T-helper 22 cell (primary cell): Measurements from ENCODE around the gene DNAH2.

ENCODE experiments used
- DNase-seq: peaks from one replicate; pipeline ENCODE4 v3.0.0-alpha.2; 2020; ENCODE audit warnings: low read depth

The DNAH2 gene, protein sequence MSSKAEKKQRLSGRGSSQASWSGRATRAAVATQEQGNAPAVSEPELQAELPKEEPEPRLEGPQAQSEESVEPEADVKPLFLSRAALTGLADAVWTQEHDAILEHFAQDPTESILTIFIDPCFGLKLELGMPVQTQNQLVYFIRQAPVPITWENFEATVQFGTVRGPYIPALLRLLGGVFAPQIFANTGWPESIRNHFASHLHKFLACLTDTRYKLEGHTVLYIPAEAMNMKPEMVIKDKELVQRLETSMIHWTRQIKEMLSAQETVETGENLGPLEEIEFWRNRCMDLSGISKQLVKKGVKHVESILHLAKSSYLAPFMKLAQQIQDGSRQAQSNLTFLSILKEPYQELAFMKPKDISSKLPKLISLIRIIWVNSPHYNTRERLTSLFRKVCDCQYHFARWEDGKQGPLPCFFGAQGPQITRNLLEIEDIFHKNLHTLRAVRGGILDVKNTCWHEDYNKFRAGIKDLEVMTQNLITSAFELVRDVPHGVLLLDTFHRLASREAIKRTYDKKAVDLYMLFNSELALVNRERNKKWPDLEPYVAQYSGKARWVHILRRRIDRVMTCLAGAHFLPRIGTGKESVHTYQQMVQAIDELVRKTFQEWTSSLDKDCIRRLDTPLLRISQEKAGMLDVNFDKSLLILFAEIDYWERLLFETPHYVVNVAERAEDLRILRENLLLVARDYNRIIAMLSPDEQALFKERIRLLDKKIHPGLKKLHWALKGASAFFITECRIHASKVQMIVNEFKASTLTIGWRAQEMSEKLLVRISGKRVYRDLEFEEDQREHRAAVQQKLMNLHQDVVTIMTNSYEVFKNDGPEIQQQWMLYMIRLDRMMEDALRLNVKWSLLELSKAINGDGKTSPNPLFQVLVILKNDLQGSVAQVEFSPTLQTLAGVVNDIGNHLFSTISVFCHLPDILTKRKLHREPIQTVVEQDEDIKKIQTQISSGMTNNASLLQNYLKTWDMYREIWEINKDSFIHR (N-terminal part only)

DNA sequence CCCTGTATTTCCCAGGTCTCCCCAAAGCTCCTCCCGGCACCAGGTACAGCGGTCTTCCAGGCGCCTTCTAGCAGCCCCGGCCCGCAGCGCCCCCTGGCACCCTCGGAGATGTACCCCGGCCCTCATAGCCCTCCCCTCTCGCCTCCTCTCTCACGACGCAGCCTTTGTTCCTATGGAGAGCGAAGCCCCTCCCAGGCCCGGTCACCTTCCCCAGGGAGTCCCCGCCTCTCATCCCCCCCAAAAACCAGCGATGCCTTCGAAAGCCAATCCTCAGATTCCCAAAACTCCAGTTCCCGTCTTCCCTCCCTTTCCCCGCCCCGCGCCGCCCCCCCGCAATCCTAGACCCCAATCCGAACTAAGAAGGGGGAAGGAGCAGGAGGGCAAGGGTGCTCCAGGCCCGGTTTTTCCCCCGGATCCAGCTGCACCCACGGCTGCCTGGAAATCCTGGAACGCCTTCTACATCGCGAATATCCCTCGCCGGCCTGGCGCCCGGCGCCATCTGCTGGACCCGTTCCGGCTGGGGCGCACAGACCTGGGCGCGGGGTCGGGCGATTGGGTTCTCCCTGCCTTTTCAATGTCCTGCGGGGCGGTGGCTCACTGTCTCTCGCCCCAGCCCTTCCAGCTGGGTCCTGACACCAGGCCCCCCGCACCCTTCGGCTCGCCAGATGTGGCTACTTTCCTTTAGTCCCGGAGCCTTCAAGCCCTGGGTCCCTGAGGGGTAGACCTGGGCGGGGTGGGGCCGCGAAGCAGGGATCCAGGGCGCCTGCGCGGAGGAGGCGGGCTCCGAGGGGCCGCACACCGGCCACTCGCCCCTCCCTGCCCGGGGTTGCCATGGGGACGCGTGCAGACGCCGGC lies at the start of gene DNAH2:
DNAH2 (plus strand) TSS at position 844 of the 855 bp plus-strand sequence. CDS start 1,991 bp downstream, outside the sequence.
- DNase-seq = no peak

DNA sequence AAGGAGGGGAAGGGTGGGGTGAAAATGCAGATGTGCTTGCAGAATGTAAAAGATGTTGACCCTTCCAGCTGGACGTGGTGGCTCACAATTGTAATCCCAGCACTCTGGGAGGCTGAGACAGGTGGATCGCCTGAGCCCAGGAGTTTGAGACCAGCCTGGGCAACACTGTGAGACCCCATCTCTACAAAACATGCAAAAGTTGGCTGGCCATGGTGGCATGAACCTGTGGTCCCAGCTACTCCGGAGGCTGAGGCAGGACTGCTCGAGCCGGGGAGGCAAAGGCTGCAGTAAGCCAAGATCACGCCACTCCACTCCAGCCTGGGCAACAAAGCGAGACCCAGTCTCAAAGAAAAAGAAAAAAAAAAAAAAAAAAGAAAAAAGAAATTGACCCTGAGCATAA lies 49.1 kb upstream of the DNAH2 start:
- no peak for DNase-seq

DNA sequence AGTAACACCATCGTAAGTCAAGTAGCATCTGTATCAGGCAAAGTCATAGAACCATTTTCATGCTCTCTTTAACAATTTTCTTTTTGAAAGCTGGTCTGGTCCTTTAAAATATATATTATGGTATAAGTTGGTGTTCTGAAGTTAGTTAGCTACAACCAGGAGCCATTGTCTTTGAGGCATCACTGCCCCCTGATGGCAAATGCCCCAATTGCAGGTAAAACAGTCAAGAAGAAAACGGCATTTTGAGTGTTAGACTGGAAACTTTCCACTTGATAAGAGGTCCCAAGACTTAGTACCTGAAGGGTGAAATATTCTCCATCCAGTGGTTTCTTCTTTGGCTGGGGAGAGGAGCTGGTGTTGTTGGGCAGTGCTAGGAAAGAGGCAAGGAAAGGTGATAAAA lies 44.3 kb upstream of the DNAH2 start:
- no peak for DNase-seq

DNA sequence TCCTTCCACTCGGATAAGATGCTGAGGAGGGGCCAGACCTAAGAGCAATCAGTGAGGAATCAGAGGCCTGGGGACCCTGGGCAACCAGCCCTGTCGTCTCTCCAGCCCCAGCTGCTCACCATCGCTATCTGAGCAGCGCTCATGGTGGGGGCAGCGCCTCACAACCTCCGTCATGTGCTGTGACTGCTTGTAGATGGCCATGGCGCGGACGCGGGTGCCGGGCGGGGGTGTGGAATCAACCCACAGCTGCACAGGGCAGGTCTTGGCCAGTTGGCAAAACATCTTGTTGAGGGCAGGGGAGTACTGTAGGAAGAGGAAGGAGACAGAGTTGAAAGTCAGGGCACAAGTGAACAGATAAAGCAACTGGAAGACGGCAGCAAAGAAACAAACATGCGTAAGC lies 42.6 kb upstream of the DNAH2 start:
- DNase-seq = no peak

DNA sequence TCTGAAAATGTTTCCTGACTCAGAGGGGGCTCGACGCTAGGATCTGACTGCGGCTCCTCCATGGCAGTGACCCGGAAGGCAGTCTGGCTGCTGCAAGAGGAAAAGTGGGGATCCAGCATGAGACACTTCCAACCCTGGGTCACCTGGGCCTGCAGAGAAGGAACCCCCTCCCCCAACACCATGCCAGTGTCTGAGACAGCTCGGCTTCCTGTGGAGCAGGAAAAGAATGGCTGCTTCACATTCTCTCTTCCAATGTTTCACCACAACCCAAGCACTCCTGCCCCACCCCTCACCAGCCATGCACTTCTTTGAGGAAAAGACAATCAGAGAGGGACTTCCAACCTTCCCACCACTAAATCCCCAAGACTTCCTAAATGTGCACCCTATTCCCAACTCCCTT lies 41.0 kb upstream of the DNAH2 start:
- no peak for DNase-seq

DNA sequence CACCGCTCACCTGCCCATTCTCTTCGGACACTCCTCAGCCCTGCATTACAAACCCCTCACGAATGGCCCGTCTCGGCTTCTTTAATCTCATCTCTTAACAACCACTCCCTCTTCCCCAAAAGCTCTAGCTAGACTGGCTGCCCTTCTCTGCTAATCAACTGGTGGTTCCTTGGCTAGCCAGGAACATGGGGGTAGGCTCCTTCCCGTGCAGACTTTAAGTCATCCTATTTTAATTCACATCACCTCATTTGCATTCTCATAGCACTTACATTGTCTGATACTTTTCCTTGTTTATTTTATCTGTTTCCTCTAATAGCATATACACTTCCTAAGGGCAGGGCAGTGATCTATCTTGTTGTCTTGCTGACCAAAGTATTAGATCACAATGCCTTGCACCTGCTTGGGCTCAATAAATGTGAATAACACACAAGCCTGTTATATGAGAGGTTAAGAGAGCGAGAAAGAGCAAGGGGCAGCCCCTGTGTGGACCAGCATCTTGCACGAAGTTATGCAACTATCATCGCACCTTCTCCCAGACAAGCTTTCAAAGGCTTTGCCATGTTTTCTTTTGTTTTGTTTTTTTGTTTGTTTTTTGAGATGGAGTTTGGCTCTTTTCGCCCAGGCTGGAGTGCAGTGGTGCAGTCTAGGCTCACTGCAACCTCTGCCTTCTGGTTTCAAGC lies 40.0 kb upstream of the DNAH2 start:
- DNase-seq = no peak

DNA sequence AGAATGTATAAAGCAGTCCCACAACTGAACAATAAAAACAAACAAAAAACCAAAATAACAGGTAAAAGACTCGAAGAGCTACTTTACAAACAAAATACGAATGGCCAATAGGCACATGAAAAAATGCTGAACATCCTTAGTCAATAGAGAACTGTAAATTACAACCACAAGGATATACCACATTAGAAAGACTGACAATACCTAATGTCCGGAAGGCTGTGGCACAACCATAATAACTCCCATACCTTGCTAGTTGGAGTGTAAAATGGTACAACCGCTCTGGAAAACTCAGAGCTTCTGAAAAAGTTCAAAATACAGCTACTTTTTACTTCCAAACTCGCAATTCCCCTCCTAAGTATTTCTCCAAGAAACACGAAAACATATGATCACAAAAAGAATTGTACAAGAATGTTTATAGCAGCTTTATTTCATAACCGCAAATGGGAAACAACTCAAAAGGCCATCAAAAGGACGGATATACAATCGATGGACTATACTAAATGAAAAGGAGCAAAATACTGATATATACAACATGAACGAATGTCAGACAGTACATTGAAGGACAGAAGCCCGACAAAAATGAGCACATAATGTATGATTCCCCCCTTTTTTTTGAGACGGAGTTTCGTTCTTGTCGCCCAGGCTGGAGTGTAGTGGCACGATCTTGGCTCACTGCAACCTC lies 32.6 kb upstream of the DNAH2 start:
- DNase-seq = no peak

DNA sequence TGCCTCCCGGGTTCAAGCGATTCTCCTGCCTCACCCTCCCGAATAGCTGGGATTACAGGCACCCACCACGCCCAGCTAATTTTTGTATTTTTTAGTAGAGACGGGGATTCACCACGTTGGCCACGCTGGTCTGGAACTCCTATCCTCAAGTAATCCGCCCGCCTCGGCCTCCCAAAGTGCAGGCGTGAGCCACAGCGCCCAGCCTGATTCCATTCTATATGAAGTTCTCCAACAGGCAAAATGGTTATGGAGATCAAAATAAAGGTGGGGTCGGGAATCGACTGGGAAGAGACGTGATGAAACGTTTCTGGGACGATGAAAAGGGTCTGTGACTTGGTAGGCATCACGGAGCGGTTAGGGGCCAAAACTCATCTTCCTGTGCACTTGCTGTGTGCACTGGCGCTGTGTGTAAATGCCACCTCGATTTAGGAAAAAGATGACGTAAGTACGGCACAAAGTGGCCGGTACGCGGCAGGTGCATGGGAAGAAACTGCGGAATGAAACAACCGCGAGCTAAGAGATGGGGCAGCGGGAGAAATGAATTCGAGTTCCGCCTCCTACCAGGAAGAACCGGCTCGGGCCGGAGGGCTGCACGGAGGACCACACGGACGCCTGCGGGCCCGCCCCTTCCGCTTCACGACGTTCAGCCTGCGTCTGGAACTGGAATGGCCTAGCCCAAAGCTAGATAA lies 31.9 kb upstream of the DNAH2 start:
- DNase-seq = peak; percentile 85

DNA sequence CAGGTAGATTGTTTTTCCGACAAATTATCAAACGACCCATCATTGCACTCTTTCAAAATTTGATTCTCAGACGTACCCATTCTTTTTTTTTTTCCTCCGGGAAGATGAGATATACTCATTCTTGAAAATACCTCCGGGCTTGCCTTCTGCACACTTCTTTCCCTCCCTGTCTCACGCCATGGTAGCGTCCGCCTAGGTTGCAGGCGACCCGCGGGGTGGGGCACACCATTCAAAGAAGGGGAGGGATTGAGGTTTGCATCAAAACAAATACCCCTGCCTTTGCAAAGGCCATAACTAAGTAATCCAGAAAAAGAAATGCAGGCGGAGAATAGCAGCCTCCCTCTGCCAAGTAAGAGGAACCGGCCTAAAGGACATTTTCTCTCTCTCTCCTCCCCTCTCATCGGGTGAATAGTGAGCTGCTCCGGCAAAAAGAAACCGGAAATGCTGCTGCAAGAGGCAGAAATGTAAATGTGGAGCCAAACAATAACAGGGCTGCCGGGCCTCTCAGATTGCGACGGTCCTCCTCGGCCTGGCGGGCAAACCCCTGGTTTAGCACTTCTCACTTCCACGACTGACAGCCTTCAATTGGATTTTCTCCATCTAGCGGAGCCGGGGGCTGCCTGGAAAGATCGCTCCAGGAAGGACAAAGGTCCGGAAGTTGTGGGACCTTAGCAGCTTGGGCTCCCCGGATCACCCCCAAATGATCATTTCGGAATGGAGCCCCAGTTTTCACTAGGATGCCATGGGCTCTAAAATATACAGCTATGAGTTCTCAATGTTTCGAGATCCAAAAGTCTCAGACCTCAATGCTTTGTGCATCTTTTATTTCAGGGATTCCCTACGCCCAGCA lies 31.1 kb upstream of the DNAH2 start:
- DNase-seq = peak; percentile 61

DNA sequence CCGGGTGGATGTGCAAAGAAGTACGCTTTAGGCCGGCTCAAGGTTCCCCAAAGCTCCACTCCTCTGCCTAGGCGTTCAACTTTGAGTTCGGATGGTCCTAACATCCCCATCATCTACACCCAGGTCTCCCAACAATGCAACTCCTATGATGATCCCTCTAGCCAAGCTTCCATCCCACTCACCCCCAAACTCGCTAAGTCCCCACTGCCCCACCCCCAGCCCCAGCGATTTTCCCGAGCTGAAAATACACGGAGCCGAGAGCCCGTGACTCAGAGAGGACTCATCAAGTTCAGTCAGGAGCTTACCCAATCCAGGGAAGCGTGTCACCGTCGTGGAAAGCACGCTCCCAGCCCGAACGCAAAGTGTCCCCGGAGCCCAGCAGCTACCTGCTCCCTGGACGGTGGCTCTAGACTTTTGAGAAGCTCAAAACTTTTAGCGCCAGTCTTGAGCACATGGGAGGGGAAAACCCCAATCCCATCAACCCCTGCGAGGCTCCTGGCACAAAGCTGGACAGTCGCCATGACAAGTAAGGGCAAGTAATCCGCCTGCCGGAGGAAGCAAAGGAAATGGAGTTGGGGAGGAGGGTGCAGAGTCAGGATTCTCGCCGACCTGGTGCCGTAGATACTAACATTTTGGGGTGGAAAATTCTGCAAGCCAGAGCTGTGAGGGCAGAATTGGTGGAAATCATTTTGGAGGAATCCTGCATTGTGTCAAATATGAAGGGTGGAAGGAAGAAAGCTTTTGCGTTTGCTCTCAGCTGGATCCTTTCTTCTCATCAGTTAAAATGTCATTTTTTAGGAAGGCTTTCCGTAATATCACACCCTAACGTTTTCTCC lies 30.3 kb upstream of the DNAH2 start, which contains the start of gene TP53:
TP53 (minus strand) TSS at position 419 of the 836 bp plus-strand sequence. CDS start 10,896 bp downstream, outside the sequence.
- DNase-seq = peak; percentile 82

DNA sequence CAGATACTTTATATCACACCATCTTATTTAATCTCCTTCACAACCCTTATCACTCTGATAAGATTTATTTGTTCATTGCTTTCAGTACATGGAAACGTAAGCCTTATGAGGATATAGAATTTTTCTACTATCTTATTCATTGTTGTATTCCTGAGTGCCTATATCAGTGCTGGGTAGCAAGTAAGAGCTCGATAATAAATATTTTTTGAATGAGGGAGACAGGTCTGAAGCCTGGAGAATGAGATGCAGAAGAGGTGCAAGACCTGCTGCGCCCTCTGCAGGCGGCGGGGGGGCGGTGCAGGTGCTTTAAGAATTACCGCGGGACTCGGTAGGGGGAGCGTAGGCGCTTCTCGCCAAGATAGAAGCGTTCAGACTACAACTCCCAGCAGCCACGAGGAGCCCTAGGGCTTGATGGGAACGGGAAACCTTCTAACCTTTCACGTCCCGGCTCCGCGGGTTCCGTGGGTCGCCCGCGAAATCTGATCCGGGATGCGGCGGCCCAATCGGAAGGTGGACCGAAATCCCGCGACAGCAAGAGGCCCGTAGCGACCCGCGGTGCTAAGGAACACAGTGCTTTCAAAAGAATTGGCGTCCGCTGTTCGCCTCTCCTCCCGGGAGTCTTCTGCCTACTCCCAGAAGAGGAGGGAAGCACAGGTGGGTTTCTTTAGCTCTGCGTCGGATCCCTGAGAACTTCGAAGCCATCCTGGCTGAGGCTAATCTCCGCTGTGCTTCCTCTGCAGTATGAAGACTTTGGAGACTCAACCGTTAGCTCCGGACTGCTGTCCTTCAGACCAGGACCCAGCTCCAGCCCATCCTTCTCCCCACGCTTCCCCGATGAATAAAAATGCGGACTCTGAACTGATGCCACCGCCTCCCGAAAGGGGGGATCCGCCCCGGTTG lies 29.4 kb upstream of the DNAH2 start, which contains the start of gene WRAP53:
WRAP53 (plus strand) TSS at position 570 of the 900 bp plus-strand sequence; CDS start at position 742, 172 bp downstream.
- peak; percentile 92 for DNase-seq

DNA sequence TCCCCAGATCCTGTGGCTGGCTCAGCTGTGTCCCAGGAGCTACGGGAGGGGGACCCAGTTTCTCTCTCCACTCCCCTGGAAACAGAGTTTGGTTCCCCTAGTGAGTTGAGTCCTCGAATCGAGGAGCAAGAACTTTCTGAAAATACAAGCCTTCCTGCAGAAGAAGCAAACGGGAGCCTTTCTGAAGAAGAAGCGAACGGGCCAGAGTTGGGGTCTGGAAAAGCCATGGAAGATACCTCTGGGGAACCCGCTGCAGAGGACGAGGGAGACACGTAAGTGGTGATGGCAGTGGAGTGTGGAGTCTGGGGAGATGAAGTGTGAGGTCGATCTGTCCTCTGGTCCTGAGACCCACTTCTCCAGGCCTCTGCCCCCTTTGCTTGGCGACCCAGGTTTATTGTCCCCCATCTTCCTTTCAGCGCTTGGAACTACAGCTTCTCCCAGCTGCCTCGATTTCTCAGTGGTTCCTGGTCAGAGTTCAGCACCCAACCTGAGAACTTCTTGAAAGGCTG lies 28.7 kb upstream of the DNAH2 start:
- DNase-seq = no peak

DNA sequence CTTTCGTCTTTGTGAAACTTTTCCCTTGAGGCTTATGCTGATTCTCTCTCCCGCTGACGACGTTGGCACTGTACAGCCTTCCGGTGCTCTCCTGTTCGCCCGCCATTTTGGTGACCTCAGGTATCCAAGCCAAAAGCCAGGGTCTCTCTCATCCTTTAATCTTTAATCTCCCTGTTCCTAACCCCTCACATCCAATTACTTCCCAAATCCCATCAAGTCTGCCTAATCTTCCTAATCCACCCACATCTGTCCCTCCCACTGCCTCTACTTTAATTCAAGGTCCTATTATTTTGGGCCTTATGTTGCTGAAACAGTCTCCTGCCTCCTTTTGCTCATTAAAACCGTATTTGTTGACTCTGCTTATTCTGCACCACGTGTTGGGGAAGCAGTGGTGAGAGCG lies 22.0 kb upstream of the DNAH2 start:
- no peak for DNase-seq

DNA sequence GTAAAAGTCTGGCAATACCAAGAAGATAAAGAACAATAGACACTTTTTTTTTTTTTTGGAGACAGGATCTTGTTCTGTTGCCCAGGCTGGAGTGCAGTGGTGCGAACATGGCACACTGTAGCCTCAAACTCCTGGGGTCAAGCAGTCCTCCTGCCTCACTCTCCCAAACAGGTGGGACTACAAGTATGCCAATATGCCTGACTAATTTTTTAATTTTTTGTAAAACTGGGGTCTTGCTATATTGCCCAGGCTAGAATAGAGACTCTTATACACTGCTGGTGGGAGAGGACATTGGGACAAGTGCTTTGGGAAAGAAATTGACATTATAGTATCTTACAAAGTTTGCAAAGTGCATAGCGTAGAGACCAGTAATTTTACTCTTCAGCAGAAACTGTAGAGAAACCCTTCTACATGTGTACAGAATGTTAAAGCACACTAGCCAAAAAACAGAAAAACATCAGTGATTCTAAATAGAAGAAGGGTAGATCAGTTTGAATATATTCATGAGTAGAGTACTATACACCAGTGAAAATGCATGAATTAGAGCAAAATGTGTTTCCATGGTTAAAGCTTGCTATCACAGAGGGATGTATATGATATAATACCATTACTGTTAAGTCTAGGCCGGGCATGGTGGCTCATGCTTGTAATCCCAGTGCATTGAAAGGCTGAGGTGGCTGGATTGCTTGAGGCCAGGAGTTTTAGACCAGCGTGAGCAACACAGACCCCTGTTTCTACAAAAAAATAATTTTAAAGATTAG lies 19.5 kb upstream of the DNAH2 start:
- DNase-seq = no peak

DNA sequence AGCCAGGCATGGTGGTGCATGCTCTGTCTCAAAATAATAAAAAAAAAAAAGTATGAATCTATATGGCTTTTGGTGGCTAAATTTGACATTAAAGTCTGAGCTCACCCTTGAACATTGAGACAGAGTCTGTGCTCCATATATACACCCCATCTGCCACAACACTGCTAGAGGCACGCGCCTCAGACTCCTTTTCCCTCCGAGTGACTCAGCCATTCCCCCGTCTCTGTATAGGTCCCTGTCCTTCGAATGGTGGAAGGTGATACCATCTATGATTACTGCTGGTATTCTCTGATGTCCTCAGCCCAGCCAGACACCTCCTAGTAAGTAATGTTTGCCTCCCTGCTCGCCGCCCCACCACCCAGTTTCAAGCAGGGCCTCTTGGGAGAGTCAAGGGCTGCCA lies 17.0 kb upstream of the DNAH2 start:
- no peak for DNase-seq

DNA sequence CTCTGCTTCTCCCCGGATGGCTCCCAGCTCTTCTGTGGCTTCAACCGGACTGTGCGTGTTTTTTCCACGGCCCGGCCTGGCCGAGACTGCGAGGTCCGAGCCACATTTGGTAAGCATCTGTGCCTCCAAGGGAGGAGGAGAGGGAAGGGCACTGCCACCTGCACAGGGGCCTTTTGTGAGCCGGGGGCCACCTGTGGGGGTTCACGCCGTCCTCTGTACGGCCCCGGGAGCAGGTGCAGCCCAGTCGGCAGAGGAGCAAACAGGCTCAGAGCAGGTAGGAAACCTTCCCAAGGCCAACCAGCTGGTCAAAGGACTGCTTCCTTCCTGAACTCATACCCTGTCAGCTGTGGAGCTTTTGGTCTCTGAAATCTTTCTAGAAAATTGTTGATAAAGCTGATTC lies 15.9 kb upstream of the DNAH2 start:
- DNase-seq = no peak
